GM15510 (cell line): ENCODE results near the gene UIMC1.

Experiments
- POLR2A ChIP-seq: IDR thresholded peaks from 3 replicates; pipeline ENCODE4 v1.6.1; 2011; ENCODE audit warnings: borderline replicate concordance; ENCODE audit not compliant: insufficient read length; ENCODE audit errors: extremely low read depth

The UIMC1 gene

GRCh38 chr5:176887252-176887849 is 119.2 kb downstream of the UIMC1 start:
- no peak for TF ChIP-seq POLR2A

DNA sequence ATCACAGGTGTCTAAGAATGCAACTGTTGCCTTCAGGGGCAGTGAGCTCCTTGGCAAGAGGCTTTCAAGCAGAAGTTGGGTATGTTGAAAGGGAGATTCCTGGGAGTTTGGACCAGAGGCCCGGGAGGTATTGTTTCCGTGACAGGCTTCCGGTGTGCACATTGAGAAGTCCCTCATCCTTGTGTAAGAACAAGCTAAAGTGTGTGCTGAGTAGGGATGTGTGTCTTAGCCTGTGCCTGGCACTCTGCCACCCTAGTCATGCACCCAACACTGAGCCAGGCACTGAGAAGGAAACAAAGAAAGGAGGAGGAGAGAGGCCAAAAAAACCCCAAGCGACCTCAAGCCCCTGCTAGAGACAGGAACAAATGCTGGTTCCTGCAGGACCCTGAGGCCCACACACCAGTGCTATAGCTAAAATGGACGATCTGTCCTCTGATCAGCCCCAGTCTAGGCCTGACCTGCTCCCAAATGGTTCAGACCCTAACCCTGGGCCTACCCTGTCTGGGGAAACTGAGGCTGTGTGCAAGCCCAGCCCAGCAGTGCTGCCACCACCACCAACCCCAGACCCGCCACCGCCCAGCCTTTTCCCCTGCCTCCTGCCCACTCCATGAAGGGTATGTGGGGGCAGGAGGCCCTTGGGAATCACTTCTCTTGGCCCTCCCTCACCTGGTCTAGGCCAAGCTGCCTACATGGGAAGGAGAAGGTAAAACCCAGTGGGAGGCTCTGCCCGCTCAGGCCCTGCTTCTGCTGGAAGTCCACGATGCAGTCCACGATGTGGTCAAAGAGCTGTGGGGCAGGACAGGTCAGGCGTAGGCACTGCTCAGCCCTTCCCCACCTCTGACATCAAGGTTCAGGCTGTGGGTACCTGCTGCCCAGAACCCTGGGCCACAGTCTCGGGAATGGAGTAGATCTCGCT is 120.0 kb downstream of the UIMC1 start:
- no peak for TF ChIP-seq POLR2A

DNA sequence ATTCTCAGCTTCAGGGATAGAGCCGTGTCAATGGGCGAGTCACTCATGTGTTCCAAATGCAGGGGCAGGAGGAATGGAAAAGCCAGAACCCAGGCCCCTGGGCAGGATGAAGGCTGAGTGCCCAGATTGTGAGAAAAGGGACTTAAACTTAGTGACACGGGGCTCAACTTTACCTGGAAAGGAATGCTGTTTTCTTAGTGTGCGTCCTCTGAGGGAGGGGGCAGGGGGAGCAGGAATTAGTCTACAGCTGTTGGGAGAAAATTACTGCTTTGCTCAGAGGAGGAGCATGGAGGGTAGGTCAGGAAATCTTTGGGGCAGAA is 122.0 kb downstream of the UIMC1 start:
- no peak for TF ChIP-seq POLR2A

DNA sequence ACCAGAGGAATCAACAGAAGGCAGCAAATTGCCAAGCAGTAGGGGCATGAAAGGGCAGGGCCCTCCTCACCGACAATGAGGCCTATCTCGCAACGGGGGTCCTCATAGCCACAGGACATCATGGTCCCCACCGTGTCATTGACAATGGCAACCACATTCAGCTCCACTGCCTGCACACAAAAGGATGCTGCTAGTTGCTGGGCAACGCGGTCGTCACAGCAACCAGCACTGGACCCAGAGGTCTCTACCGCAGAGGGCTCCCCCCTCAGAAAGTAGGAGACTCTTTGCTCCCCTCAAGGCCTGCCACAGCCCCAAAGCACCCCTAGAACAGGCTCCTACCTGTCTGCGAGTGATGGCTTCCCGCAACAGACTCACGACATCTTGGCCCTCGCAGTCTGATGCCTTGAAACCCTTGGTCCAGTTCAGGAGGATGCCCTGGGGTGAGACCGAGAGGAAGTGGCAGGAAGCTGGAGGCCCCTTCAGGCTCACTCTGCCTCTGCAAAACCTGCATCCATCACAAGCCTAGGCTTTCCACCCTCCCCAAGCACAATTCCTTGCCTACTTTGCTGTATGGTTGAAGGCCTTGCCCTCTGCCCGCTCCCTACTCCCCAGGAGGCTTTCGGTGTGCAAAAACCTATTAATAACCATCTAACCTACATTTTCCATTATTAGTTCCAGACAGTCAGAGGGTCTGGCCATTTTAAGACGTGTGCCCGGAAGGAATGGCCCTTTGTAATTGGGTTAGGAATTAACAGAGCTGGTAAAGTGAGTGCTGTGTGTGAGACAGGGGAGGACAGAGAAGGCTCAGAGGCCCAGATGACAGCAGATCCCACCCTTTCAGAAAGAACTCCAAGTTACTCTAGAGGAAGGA is 122.6 kb downstream of the UIMC1 start:
- no peak for TF ChIP-seq POLR2A

GRCh38 chr5:176882567-176882903 is 124.0 kb downstream of the UIMC1 start:
- no peak for TF ChIP-seq POLR2A

DNA sequence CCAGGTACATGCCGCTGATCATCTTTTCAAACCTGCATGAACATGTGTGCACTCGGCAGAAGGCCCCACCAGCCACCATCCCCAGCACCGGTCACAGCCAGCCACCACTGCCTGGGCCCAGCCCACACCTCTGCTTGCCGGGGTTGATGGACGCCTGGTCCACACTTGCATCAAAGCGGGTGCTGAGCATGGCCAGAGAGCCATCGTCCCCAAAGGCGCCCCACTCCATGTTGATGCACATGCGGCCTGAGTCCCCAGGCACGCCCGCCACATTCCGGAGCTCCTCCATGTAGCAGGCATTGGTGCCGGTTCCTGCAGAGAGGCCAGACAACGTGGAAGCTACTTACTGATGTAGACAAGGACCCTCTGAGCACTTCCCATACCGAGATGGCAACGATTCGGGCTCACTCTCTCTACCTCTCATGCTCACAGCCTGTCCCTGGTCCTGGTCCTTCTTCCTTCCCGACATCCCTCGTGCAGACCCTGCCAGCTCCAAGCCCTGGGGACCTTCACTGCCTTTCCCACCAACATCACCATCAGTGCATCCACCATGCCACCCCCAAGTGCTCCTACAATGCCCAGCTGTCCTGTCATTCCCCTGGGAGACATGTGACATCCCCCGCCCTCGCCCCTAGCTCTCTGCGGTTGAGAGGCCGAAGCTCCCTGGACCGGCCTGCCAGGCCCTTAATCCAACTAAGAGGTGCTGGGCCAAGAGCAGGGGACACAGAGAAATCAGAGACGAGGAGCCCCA is 124.6 kb downstream of the UIMC1 start:
- TF ChIP-seq POLR2A, result no peak

- no peak for TF ChIP-seq POLR2A
Measured at GRCh38 chr5:176881021-176881749, 125.4 kb downstream of the UIMC1 start.

GRCh38 chr5:176880366-176881020 is 126.1 kb downstream of the UIMC1 start:
- TF ChIP-seq POLR2A, result no peak

DNA sequence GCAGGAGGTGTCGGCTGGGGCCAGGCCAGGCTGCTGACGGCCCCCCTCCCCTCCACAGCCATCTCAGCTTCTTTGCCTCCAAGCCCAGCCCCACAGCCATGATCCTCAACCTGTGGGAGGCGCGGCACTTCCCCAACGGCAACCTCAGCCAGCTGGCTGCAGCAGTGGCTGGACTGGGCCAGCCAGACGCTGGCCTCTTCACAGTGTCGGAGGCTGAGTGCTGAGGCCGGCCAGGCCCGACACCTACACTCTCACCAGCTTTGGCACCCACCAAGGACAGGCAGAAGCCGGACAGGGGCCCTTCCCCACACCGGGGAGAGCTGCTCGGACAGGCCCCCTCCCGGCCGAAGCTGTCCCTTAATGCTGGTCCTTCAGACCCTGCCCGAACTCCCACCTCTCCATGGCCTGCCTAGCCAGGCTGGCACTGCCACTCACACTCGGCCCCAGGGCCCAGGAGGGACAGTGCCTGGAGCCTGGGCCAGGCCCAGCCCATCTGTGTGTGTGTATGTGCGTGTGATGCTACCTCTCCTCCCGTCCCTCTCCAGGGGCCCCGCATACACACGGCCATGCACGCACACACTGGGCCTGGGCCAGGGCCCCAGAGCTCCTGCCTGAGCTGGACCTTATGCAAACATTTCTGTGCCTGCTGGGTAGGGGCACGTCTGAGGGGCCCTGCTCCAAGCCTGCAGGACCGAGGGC is 126.8 kb downstream of the UIMC1 start:
- TF ChIP-seq POLR2A, result no peak

DNA sequence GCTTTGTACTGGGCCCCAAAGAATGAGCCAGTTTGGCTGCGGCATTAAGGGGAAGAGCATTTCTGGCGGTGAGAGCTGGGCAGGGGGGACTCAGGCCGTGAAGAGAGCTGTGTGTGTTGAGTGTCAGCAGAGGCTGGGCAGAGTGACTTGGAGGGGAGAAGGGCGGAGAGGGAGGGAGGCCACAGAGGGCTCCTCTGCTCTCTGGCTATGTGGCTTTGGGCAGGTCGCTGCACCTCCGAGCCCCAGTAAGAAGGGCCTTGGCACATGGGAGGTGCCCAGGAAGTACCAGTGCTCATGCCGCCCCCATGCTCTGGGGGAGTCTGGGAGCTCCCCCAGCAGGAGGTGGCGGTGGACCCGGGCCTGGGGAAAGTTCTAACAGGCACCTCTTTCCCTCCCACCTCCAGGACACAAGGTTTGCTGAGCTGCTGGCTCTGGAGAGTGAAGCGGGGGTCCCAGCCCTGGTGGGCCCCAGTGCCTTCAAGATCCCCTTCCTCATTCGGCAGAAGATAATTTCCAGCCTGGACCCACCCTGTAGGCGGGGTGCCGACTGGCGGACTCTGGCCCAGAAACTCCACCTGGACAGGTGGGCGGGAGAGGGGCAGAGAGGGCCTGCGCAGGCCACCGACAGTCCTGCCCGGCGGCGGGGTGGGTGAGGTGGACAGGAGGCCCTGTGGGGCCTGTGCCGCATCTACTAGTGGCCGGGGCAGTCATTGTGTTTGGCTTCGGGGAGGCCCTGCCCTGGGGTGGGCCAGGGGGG is 127.5 kb downstream of the UIMC1 start:
- no peak for TF ChIP-seq POLR2A

DNA sequence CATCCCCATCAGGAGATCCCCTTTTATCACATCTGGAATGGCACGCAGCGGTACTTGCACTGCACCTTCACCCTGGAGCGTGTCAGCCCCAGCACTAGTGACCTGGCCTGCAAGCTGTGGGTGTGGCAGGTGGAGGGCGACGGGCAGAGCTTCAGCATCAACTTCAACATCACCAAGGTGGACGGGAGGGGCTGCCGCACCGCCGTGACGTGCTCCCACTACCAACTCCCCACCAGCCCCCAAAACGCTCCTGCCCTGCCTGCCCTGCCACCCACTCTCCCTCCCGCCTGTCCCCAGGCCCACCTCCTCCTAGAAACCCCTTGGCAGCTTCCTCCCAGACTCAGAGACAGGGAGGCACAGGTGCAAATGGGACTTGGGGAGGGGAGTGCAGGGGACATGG is 128.1 kb downstream of the UIMC1 start:
- no peak for TF ChIP-seq POLR2A

DNA sequence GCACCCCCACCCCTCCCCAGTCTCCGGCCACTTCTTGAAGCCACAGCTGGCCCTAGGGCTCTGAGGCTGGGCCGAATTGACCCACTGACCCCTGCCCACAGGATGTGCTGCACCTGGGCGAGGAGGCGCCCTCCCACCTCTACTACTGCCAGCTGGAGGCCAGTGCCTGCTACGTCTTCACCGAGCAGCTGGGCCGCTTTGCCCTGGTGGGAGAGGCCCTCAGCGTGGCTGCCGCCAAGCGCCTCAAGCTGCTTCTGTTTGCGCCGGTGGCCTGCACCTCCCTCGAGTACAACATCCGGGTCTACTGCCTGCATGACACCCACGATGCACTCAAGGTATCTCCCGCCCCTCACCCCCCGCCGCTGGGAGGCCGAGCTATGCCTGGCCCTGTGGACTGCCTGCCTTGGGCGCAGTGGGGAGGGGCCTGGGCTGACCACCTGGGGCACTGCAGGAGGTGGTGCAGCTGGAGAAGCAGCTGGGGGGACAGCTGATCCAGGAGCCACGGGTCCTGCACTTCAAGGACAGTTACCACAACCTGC is 128.7 kb downstream of the UIMC1 start:
- no peak for TF ChIP-seq POLR2A

DNA sequence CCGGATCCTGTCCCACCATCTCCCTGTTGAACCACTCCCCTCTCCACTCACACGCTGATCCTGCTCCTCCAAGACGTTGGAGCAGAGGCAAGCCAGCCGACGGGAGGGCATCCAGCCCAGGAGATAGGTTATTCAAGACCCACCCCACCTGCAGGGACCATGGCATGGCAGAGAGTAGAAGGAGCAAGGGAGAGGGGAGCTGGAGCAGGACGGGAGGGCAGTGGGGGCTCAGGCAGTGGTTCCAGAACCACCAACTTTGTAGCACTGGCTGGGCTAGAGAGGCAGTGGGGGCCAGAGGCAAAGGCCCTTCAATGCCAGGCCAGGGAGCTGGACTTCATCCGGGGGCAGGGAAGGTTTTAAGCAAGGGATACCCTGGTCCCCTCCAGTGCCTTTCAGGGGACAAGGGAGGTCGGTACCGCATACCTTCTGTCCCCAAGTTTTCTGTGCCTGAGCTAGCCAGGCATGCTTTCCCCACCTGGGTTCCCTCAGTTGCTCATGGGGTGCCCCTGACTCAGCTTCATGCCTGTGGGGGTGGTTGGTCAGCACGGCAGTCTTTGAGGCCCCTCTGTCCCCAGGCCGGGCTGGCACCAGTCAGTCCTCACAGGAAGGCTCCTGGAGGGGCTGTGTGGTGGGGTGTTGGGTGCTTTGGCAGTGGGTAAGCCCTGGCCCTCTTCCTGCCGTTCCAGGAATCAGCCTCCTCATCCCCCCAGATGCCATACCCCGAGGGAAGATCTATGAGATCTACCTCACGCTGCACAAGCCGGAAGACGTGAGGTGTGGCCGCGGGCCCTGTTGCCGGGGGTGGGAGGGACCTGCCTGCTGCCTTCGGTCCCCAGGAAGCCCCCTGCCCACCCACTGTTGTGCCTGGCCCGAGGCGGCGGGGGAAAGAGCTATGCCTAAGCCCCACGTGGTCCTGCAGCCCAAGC is 129.8 kb downstream of the UIMC1 start:
- no peak for TF ChIP-seq POLR2A
